HG03354 (cell line): Measurements from ENCODE around the gene RASAL2.
"Not testable (repeated sequence)": the region's sequence is repeated elsewhere in the genome, so short reads cannot be mapped to it uniquely, and the experiment has no call there.

Source experiments
- ATAC-seq: cut with Tn5 transposase; IDR thresholded peaks from one replicate; pipeline ENCODE4 v1.9.1; 2021; ENCODE audit warnings: mild to moderate bottlenecking; ENCODE audit not compliant: unreplicated experiment, poor library complexity, severe bottlenecking

RASAL2 gene

DNA sequence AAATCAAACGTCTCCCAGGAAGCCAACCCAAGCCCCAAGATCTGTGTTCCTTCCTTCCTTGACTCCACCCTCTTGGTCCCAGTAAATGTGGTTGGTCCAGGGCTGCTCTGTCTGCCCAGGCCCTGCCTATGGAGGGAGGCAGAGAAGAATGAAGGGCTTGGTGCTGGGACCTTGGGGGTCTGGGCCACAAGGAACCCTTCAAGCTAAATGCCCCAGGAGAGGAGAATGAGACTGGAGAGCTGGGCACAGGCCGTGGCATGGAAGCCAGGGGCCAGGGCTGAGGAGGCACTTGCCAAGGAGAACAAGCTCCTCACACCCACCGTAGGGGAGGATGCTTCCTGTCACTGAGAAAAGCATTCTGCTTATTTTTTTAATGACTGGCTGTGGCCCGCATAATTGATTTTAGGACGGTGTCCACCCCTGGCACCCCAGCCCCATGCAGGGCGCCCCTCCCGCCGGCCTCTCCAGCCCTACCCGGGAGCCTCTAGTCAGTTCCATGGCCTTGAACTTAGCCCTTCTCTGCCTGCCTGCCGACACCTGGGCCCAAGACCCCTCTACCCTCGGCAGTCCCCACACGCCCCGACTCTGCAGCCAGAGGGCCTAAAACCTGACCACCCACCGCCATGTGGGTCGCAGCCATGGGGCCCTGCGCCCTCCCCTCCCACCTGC, 402.0 kb downstream of the RASAL2 start:
- ATAC-seq: no peak

DNA sequence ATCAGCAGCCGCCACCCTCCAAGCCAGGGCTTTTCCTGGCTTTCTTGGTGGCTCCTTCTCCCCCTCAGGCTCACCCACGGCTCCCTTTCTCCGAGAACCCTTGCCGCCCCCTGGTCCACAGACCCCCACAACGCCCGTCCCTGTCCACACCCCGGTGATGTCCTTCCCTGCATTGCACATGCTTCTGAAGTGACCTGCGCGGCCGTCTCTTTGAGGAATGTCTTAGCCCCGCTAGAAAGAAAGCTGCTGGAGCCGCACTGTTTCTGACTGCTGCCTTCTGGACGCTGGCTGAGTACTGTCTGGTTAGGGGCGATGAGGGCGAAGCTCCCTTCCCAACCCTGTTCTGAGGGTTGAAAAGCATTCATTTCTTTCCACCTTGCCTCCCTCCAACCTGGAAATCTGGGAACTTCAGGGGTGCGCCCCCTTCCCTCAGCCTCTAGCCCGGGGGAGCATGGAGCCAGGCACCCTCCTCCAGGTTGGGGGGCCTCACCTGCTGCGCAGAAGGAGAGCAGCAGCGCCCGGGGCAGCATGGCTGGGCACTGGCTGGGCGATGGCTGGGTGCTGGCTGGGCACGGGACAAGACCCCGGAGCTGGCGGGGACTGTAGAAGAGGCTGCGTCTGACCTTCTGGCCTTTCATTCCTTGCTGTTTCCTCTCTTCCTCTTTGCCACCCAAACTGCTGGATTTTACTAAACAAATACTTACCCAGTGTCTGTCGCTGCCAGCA, 402.7 kb downstream of the RASAL2 start, which contains the start of gene CLEC20A:
TSS of gene CLEC20A (minus strand) at position 555 of the 726 bp plus-strand sequence. CDS start at position 530, 25 bp downstream.
- no peak for ATAC-seq

DNA sequence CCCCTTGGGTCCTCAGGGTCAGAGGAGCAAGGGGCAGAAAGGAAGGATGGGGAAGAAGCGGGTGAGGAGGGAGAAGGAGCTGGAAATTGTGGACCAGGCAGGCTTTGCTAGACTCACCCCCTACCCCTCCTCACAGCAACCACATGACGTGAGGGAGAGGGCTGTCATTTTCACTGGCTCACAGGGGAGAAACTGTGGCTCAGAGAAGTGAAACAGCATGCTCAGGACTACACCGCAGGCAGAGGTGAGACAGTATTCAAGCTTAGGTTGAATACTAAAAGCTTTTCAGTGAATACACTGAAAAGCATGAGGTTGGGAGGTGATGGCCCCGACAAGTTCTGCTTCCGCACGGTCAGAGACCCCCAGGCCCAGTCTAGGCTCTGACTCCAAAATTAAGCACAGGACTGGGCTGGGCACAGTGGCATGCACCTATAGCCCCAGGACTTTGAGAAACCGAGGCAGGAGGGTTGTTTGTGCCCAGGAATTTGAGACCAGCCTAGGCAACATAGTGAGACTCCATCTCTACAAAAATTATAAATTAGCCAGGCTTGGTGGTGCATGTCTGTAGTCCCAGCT, 404.1 kb downstream of the RASAL2 start:
- ATAC-seq: no peak

DNA sequence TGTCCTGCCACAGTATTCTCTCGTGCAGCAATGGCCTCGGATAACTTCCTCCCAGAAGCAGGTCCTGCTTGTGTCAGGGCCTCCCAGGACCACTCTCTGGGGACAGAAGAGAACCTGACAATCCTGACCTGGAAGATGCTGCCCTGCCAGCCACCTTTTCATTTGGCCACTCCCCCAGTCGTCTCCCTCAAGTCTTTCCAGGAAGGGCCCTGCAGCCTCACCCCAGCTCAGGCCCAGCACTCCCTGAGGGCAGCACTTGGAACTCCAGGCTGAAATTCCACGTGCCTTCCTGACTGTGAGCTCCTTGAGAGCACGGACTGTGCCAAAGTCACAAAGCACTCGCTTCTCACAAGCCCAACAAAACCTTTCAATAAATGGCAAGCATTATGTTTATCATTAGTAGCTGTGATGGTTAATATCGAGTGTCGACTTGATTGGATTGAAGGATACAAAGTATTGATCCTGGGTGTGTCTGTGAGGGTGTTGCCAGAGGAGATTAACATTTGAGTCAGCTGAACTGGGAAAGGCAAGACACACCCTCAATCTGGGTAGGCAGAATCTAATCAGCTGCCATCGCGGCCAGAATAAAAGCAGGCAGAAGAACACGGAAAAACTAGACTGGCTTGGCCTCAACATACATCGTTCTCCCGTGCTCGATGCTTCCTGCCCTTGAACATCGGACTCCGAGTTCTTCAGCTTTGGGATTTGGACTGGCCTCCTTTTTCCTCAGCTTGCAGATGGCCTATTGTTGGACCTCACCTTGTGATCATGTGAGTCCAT, 405.2 kb downstream of the RASAL2 start:
- no peak for ATAC-seq

DNA sequence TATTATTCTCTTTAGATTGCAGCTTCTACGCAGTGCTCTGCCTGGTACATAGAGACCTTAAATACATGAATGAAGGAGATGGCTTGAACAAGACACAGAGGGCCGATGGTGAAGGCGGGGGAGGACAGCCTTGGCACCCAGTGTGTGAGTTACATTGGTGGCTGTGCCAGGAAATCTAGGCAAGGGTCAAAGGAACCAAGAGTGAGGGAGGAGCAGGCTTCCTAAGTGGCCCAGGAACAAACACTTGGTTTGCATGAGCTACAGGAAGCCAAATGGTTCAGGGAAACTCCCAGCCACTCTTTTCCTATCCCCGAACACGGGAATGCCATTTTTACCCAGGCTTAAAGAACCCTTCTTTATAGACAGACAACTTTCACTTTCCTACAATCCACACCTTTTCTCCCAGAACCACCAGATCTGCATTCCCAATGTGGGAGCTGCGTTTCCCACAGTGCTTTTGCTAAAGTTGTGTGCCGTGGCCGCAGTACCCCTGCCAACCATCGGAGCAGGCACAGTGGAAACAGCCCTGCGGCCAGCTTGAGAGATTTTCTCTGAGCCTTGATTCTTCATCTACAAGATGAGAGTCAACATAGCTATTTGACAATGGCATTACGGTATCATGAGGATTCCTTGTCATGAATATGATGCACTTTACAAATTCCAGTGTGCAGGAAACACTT, 406.3 kb downstream of the RASAL2 start:
- ATAC-seq: no peak

DNA sequence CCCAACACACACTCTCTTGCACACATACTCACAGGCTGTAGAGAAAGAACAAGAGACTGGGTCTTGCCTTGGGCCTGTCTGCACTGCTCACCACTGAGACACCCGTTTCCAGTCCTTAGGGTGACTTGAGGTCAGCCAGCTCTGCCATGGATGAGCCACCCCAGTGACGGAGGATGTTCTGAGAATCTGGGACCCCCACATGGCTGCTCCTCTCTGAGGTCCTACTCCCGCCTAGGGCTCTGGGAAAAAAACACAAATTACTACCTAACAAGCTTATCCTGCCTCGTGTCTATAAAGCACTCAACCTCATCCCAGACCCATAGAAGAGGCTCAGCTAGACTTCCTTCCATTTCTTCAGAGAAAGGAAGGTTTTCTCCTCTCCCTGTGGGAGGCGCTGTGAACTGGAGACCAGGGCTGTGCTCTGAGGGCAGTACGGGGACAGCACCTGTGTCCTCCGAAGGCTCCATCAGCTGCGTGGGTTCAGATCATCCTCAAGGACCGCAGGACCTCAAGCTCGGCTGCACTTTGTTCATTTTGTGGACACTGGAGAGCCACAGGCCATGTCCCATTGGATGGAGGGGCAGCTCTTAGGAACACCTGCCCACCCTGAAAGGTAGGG, 407.1 kb downstream of the RASAL2 start:
- ATAC-seq: peak; percentile 24

DNA sequence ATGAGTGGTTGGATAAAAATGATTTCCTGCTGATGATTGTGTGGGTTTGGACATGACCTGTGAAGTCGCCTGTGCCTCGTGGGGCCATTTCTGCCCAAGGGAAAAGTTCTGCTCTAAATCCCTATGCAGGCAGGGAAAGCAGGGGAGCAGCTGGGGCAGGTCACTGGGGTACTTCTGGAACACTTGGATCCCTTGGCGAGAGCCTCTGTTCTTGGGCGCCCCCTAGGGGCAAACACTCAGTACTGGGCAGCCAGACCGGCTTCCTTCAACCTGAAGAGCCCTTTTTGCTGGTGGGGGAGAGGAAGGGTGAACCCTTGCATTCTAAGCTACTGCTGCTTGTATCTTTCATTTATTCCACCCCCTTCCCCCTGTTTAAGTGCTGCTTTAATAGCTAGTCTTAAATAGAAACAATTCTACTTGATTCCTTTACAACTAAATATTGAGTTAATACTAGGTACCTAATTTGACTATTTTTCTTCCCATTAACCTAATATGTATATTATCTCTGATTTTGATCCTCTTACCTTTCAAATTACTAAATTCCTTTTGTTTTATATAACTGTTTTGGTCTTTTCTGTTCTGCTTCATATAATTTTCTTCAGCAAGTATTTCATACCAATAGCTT, 407.9 kb downstream of the RASAL2 start:
- peak; percentile 91 for ATAC-seq

DNA sequence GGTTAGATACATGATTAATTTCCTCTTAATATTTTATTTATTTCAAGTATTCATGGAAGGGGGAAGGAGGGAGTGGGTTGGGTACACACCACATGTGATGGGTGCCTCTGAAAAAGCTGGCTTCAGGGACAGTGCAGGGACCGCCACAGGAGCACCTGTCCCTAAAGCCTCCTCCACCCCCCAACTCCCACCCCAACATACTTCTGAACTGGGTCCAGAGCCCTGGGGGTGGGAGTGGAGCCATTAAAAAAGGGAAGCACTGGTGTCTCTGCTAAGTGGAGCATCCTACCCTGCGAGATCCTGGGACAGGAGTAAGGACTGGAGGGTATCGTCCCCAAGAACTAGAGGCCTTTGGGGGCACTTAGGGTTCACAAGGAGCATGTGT, 408.4 kb downstream of the RASAL2 start:
- ATAC-seq: no peak

DNA sequence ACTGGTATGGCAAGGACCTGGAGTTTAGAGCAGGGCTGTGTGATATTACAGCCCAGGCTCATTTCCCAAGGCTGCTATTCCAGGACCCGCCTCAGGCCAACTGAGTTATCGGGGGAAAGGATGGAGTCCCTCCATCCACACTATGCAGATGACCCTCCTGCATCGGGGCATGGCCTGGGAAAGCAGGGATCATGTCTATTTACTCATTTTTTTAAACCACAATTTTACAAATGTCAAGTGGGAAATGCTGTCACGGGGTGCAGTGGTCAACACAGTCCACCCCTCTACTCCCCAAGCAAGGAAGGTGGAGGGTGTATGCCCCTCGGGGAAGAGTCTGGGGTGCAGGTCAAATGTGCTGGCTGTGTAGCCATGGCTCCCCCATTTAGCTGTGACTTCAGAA, 409.0 kb downstream of the RASAL2 start:
- no peak for ATAC-seq

DNA sequence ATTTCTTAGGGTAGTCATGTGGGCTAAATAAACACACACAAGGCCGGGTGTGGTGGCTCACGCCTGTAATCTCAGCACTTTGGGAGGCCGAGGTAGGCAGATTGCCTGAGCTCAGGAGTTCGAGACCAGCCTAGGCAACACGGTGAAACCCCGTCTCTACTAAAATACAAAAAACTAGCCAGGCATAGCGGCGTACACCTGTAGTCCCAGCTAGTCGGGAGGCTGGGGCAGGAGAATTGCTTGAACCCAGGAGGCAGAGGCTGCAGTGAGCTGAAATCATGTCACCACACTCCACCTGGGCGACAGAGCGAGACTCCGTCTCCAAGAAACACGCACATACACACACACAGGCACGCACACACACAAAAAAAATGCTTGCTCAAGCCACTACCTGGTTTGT, 409.4 kb downstream of the RASAL2 start:
- not testable (repeated sequence) for ATAC-seq

DNA sequence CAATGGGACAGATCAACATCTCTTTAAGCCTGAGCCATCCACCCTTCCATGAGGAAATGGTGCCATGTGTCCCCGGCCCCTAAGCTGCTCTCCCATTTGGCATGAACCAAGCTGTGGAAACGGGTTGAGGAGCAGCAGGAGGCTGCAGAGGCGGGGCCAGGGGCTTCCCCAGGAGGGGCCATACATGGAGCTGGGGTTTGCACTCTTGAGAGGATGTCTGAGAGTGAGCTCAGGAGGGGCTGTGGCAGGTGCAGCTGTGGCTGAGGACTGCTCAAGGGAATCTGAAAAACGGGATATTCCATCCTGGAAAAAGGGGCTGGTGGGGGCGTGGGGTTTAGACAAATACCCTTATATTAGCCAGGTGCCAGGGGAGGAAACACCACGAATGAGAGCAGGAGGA, 409.9 kb downstream of the RASAL2 start:
- no peak for ATAC-seq

DNA sequence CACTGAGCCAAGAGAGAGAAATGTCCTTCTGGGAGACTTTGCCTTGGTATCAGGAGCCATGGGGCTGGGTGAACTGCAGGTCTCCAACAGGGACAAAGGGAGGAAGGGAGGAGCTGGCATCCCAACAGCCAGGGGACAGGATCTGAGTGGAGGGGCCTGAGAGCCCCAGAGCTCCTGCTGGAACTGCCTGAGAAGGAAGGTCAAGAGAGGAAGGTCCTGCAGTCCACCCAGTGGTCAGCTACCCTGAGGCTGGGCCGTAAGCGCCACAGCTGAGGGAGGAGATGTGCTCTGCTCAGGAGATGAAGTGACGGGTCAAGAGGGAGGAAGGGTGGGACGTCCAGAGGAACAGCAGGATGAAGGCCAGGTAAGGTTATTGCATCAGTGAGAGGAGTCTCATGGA, 410.4 kb downstream of the RASAL2 start:
- ATAC-seq: no peak

DNA sequence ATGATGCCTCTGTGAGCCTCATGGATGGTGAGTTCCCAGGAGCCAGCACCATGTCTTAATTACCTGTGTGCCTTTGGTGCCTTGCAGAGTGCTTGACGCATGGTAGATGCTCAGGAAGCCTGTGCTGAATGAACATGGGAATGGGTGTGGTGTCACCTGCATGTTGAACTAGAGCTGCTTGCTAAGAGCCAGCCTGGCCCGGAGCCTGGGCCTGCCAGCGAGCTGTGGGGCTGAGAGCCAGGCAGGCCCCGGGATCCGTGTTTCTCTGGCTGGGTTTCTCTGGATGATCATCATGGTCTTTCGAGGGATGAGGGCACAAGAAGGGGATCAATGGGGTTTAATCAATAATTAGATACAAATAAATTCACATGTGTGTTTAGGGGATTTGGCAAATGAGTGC, 412.3 kb downstream of the RASAL2 start:
- no peak for ATAC-seq

DNA sequence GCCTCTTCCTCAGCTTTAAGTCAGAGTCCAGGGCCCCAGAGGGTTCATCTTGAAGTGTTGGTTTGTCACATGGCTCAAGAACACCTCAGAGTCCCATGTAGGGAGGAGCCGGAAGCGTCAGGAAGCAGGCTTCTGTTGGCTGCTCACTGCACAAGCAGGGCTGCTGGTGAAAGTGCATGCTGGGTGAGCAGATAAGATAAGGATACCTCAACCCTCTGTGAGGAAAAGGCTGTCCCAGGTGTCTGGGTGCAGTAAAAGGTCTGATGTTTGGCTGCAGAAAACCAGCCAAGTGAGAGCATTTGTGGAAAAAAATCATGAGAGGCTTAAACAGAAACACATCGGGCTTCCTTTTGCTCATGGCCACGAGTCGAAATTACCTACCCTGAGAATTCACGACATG, 412.8 kb downstream of the RASAL2 start:
- ATAC-seq: no peak

DNA sequence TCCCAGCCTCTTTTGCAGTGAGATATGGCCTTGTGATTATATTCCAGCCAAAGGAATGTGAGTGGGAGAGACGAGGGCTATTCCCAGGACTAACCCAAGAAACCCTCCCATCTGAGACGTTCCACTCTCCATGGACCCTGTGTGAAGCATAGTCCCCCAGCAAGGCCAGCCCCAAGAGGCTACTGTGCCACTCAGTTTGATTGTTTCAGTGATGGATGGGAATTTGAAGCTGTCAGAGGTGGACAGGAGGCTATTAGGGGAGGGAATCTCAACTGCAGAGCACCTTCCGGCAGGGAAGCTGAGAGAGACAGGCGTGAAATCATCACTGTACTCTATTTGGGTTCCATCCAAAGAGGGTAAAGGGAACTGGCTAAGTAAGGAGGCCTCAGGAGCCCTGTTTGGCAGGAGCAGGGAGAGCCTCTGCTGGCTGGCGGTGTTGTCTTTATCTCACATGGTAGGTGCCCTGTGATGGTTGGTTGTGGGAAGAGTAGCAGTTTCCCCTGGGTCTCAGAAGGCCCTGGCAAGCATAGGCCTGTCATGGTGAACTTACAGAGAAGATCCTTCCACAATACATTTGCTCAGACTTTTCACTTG, 415.6 kb downstream of the RASAL2 start:
- no peak for ATAC-seq

DNA sequence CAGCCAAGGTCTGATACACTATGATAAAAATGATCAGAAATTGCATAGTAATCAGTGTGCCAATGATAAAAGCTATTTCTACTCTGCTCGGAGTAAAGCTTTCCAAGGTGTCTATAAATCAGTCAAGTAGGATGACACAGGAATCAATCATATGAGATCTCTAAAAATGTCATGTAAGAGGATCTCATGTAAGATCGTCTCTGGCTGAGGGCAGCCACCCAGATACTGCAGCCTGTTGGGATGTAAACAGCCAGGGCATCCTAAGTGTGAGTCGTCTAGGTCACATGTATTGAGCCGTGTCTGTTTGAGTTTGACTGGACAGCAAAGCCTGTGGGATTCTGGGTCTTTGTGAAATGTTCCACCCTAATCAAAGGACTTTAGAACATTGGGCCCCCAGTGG, 416.3 kb downstream of the RASAL2 start:
- ATAC-seq: no peak

DNA sequence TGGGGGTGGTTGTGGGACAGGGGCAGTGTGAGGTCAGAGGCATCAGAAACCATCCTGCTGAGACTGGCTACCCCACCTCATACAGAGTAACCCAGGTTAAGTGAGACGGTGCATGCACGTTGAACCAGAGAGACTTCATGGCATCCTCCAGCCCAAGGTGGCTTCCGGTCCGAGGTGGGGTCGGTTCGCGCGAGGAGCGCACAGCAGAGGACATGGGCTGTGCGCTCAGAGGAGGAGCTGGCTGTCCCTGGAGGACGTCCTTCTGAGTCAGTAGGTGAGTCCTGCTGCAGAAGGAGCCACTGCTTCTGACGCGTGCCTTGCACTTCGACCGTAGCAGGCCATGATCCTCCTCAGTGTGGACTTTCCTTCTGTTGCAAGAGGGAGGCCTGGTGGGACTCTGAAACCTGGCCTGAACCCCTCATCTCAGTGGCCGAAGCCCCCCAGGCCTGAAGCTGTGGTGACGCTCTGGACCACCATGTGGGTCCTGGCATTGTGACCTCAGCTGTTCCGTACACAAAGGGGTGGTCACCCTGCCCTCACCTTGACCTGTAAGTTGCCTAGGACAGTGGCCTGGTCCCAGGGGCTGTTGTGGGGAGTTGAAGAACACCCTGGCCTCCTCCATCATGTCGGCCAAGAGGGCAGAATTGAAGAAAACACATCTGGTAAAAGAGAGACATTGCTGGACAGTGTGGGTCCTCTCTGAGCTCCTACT, 418.8 kb downstream of the RASAL2 start, which contains the start of gene TEX35:
TSS of gene TEX35 (plus strand) at position 544 of the 712 bp plus-strand sequence. CDS start at position 624, 80 bp downstream.
- no peak for ATAC-seq
